GM21390 (cell line): Measurements from ENCODE around the gene UST.
A peak's percentile ranks its signal among the peaks of the same experiment; 100 is the strongest.

ENCODE experiments used
- ATAC-seq: cut with Tn5 transposase; IDR thresholded peaks from one replicate; pipeline ENCODE4 v1.9.1; 2021; ENCODE audit not compliant: unreplicated experiment

The UST gene

DNA sequence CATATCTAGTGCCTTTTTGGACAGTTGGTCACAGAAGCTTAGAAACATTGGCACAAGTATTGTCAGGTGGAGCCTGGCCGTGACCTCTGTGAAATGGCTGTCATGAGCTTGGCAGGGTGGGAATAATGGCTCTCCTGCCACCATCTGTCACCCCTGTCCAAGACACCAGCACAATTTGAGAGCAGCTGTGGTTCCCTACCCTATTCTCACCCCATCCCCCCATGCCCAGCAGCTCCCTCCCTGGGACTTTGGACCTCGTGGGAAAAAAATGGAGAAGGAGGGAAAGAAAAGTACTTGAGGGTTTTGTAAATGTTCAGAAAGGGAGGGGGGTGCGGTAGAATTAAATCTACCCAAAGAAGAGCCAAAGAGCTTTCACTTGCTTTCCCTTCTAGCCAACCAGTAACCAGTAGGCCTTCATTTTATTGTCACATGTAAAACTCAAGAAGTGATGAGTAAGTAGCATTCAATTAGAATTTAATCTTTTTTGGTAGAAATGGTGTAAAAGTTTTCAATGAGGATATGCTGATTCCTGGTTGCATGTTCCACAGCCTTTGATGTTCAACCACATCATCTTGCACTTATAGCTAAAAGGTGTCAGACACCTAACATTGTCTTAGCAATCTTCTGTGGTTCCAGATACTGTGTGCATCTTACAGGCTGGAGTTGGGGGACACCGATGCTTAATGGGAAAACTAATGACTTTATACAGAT is 307.2 kb downstream of the UST start:
- ATAC-seq = no peak

DNA sequence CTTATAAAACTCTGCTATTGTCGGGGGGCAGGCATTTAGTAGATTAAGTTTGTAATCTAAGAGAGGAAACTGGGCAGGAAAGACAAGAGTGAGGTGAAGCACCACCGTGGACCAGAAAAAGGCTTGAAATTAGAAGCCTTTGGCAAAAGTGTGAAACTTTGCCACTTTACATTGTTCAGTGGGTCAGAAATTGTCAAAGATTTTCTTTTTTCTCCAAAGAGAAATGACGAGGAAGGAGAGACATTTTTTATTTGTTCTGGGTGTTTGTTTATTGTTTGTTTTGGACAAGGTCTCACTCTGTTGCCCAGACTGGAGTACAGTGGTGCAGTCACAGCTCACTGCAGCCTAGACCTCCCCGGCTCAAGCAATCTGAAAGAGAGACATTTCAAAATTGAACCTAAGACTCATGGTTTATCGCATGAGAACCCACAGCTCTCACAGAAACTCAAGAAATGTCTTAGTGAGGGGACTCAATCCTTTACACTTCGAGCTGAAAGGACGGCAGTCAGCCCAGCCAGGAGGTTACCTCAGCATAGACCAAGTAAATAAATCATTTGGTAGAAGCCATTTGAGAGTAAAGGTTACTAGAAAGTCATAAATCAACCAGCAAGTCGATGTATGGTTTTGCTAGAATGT is 307.8 kb downstream of the UST start:
- peak; percentile 89 for ATAC-seq

DNA sequence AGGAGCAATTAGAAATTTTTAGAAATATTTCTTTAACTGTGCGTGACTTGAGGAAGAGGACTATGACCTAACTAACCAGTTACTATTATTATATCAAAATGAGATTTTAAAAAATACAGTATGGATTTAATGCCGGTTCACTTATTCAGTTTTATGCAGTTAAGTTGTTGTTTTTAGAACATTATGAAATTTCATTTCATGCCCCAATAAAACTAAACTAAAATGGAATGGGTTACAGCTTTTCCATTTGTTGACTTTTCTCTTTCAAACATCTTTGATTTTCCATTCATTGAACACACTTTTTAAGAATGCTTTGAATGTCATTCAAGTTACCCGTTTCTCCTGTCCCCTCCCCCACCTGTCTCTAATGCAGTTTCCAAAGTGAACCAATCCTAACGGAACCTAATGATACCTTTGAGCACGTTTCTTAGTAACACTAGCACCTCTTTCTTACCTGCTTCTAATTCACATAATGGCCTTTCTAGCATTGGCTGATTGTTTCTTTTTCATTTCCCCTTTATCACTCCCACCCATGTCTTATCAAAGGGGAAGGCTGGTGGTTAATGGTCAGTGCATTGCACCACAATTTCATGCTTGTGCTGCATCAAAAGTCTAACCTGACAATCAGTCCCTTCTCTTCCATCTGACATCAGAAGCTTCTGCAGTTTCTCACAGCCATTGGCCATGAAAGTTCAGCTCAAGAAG is 308.5 kb downstream of the UST start:
- ATAC-seq = peak; percentile 24

DNA sequence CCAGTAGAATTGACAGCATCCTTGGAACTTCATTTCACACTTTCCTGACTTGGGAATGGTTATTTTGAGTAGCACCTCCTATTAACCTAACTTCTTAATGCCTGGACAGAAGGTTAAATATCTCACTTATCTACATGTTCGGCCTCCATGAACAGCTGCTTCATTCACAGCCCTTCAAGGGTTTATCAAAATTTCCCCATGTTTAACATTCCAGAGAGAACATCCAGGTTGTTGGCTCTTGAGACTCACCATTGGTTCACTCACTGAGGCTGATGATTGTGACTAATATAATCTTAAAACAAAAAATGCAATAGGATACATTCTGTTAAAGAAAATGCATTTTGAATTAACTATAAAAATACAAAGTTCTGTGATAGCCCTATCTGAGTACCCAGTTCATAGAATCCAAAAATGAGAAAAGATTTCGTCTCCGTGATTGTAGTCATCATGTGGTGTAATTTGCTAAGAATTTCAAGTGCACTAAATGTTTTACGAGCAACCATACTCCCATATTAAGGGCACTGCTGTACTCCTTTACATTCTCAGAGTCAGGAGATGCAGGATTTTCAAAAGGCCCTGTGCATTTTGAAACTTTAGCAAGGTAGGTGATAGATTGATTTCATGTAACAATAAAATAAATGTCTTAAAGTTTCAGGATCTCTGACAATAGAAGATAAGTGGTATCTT is 310.1 kb downstream of the UST start:
- no peak for ATAC-seq

DNA sequence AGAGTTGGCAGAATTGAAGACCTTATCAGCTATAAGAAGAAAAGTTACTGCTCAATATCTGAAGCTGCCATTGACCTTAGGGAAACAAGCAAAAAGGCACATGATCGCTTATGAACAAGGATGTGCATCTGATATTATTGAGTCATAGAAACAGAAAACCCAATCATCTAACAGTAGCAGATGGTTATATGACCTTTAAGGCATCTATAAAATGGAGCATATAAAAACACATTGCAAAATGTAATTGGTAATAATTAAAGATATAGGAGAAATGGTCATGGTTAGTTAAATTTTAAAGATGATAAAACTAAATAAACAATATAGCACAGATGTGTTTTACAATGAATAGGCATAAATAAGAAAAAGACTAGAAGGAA is 310.6 kb downstream of the UST start:
- ATAC-seq = no peak

DNA sequence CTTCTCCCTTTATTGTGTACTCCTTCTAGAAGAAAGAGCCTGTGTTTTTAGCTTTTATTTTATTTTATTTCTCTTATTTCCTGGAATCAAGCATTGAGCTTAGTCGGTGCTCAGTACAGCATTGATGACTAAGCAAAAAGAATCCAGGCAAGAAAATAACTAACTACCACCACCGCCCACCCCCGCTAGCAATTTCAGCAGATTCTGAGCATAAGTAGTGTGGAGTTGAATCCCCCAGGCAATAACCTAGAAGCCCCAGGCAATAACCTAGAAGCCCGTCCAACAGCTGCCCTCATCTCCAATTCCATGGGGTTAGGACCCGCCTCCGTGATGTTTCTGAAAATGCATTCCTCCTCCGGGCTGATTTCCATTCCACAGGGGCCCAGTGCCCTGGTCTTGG is 312.7 kb downstream of the UST start:
- ATAC-seq = no peak

DNA sequence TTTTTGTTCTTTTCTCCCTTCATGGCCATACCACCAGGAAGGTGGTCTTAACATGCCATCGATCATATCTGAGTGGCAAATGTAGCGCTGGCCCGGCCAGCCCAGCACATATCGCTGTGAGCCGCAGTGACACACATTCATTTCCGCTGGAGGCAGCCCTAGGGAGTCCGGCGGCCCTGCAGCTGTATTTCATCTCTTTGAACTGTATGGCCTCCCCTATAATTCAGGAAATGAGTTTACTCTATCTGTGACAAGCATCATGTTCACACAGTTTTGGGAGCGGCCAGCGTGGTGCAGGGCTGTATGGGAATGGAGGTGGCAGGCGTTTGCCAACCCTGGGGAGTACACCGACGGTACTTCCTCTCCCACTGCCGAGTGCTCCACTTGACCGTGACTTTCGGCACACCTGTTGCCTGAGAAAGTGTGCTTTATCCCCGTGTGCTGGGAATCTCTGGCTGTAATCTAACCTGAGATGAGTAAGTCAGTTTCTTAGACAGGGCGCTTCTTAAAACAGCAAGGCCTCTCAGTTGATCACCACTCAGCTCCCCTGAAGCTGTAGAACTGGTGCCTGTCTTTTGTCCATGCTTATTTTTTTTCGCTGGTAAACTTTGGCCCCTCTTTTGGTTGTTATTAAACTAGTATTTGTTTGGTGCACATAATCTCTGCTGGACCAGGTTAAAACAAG is 313.6 kb downstream of the UST start:
- peak; percentile 74 for ATAC-seq

DNA sequence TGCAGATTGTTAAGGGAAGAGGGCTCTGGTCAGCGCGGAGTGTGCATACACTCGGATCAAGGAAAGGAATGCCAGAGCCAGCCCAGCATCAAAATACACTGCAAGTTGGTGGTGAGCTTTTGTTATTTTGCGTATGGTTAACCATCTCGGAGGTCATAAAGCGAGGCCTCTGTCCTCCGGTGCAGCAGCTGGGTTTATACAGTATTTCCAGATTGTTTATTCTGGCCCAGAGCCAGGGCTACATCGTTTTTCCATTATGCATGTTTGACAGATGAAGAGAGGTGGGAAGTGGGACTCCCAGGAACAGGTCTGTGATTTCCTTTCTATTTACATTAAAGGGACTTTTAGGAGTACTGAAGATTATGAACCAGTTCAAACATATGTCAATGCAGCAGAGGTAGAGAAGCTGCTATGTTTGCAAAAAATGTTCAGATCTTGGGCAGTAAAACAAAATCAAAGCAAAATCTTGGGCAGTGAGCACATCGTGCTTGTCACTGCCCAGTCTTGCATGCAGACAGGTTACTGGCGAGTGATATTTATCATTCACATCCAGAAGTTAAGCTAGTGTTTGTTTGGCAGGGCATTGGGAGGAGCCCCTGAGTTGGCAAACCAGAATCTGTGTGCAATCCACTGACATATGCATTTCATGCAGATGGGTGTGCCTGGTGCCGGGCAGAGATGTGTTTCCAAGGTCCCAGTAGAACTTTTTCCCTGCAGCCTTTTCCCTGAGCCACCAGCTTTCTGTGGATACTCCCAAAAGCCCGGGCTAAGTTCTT is 314.3 kb downstream of the UST start:
- ATAC-seq = no peak

DNA sequence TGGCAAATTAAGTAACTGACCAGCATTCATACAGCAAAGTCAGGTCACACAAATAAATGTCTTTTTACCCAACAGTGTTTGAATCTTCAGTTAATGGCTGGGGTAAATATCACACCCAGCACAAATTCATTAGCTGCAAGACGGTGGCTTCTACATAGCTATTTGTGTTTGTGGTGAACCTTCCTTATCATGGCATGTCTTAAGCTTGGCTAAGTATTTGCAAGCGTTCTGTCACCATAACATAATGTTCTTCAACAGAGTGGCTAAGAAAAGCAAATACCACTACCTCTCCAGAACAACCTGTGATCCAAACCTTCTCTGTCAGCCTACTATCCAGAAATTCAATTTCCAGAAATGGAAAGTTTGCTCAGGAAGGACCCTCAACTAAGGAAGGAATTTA is 315.1 kb downstream of the UST start:
- no peak for ATAC-seq

DNA sequence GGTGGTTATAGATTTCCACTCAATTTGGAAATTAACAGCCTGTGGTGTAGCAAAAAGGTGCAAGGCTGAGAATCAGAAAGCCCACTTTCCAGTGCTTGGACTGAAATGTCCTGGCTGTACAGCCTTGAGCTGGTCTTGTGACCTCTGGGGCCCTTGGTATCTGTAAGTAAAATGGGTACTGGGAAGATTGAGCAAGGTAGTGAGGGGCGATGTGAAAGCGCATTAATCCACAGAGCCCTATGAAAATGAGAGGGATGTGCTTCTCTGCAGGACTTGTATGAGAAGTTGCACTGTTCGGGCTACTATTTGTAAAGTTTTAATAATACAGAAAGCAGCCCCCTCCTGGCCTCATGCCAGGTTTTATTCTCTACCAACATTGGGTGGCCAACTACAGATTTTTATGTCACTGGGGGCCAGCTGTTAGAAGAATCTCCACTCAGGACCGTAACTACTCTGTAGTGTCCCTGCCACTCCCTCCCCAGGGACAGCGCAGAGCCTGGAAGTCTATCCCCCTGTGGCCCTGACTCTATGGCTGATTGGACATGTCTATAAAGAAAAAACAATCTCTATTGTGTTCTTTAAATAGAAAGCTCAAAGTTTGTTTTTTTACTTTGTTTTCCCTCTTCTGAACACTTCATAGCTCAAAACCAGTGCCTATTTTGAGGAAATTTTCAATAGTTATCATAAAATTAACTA is 316.0 kb downstream of the UST start:
- no peak for ATAC-seq

DNA sequence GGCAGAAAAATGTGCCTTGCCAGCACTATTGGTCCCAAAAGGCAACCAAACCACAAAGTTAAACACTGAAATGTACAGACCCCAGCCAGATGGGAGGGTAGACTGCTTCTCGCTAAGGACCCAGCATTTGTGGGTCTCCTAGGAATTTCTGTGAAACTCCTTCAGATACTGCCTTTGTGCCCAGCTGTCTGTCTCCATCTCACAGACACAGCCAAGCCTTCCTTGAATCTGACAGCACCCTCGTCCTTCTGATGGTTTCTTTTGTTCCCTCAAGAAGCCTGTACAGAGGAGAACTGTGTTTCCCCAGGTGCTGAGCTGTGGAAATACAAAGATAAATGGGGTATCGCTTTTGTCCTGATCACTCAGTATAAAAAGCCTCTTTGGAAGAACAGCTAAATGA is 316.6 kb downstream of the UST start:
- ATAC-seq = no peak

DNA sequence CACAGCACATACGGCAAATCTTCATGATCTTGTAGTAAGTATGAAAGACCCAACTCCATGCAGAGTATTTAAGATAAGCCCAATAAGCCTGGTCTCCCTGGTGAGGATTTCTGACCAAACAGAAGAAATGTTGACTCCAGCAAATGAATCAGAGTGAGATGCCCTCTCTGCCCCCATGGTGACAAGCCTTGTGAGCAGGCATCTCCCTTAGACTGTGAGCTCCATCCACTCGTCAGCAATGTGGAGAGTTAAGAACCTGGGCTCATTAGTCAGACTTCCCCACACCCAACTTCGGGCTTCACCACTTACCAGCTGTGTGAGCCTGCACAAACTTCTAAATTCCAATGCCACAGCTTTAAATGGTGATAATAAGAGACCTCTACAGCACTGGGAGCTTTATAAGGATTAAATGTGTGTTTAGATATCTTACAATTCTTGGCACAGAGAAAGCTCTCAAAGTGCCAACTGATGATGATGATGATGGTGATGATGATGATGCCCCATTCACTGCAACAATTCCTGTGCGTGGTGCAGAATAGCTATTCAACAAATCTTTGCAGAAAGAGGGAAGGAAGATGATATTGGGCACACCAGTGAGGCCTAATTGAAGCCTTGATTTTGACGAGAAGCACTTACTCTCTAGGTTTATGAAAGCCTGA is 317.3 kb downstream of the UST start:
- ATAC-seq = no peak

DNA sequence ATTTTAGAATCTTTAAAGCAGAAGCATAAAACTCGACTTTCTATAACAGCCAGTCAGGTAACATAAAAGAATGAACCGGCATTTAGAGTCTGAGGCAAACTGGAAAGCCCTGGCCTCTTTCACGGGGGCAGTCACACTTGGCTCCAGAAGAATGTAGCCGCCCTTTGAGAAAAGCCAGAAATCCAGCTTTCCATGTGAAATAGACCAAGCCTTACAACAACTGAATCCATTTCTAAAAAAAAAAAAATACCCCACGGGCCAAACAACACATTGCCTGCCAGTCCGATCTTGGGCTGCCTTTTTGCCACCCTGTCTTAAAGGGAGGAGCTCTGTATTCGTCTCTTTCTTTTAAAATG is 317.8 kb downstream of the UST start:
- no peak for ATAC-seq

DNA sequence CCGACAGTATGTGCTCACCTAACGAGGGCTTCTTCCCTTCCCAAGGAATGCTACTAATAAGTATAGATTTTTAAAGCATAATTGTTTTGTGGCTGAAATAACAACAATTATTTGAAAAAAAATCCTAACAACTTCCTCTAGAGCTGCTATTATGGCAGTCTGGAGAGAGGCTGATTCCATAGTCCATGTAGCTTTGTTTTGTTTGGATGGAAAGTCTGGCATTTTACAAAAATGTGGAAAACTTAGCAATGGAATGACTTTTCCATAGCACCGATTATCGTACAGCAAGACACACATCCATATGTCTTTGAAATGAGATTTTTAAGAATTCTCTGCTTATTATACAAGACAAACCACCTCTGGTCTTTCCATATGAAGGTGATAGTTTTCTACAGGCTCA is 318.3 kb downstream of the UST start:
- ATAC-seq = no peak

DNA sequence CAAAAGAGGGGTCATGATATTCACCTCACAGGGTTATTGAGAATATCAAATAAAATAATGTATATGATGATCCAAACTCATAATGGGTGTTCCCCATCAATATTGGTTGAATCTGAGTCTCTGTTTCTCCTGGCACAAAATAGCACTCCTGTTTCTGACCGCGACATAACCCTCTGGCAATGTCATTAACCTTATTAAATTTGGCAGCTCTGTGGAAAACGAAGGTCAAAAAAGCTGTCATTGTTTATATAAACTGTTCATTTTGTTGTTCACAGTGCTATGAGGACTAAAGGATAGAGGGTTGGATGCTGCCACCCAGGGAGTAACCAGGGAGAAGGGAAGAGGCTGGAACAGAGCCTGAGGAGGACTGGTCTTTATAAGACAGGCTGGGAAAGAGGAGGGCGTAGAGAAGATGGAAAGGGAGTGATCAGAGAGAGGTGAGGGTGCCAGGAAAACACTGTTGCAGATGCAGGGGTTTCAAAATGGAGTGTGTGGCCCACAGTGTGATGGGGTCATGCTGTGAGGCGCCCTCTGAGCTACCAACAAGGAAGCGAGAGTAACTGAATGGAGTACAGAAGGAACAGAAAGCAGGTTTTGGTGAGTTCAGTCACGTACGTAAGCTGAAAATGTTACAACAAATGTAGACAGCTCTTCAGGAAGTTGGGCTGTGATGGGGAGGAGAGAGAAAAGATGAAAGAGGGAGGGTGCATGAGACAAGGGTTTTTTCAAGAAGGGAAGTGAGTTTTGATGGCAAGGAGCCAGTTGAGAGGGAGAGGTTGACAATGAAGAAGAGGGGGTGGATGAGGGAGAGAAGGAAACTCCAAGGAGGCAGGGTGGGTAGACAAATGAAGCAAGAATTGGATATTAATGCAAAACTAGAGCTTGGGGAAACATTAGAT is 319.1 kb downstream of the UST start:
- ATAC-seq = peak; percentile 99

DNA sequence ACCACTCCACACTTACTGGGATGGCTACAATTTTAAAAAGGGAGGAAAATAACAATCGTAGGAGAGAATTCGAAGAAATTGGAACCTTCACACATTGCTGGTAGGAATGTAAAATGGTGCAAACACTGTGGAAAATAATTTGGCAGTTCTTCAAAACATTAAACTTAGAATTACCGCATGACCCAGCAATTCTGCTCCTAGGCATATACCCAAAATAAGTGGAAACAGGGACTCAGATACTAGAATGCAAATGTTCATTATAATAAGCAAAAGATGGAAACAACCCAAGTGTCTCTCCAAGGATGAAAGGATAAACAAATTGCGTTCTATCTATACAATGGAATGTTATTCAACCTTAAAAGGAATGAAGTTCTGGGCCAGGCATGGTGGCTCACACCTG is 325.2 kb downstream of the UST start:
- ATAC-seq = no peak

DNA sequence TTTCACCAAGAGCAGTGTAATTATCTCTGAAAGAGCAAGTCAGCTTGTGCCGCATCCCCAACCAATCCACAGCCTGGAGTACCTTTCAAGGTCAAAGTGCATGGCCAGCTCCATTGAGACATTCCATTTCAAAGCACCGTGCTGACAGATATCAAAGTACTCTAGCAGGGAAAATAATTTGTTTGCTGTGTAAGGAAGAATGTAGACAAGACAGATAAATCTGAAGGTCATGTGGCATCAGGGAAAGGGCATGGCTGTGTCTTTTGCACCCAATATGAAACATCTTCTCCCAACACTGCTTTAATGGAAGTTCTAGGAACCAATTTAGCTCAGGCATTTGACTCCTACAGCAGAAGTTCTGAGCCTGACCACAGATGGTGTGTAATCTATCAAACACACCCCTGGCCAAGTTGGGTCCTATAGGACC is 328.0 kb downstream of the UST start:
- no peak for ATAC-seq

DNA sequence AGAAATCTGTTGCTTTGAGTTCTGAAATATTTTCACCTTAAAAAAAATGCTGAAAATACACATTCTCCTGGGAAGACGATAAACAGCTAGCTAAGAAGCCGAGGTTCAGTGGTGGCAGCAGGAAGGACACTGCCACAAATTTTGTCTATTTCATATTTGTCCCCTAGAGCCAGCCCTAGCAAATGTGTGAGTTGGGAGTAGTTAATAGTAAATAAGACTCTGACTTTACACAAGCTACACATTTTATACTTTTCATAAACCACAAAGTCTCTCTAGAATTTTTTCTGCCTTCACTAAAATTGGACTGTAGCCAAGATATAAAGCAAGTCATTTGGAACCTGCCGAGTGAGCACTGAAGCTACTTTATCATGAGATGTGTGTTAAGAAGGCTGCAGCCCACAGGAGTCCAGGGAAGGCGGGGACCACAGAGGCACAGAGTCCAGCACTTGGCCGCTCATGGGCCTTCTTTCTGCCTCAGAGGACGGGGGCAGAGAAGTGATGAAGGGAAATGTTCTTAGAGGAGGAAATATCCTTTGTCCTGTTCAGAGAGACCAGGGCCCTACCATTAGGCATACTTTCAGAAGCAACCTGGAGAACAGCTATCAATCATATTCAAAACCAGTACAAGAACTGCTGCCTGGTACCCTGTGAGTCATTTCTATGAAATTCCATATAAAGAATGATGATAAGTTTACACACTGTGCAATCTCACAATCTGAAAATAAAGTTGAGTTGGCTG is 329.0 kb downstream of the UST start:
- no peak for ATAC-seq
